LNCaP clone FGC (cell line): ENCODE data around the gene RASA3.

Source experiments
- DNase-seq: peaks from one replicate; pipeline ENCODE4 v3.0.0-alpha.2; 2011; ENCODE audit warnings: low read depth
- H3K4me3 ChIP-seq: 2 replicates; pipeline ENCODE4 v1.5.1; 2011; ENCODE audit warnings: mild to moderate bottlenecking, low read depth, low read length, control low read depth
- CTCF ChIP-seq: IDR thresholded peaks from 2 replicates; pipeline ENCODE4 v1.5.1; 2012; ENCODE audit warnings: mild to moderate bottlenecking; ENCODE audit not compliant: control insufficient read depth, insufficient read depth; ENCODE audit errors: extremely low read depth

The RASA3 gene

GRCh38 chr13:113965968-113966884 lies 166.2 kb downstream of the RASA3 start:
- no peak overlapping the region for H3K4me3 ChIP-seq
- no peak for TF ChIP-seq CTCF
- no peak for DNase-seq

DNA sequence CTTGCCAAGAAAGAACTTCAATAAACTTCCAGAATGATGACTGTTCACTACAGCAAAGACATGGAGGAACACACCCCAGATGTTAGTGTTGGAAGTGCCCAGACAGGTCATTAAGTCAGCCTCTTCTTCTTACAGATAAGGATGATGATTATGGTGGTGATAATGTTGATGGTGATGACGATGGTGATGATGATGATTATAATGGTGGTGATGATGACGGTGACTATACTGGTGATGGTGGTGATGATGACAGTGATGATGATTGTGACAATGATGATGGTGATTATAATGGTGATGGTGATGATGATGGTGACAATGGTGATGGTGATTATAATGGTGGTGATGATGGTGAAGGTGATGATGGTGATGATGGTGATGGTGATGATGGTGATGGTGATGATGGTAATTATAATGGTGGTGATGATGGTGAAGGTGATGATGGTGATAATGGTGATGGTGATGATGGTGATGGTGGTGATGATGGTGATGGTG lies 167.0 kb downstream of the RASA3 start:
- TF ChIP-seq CTCF: no peak
- DNase-seq: no peak
- H3K4me3 ChIP-seq: no peak overlapping the region

DNA sequence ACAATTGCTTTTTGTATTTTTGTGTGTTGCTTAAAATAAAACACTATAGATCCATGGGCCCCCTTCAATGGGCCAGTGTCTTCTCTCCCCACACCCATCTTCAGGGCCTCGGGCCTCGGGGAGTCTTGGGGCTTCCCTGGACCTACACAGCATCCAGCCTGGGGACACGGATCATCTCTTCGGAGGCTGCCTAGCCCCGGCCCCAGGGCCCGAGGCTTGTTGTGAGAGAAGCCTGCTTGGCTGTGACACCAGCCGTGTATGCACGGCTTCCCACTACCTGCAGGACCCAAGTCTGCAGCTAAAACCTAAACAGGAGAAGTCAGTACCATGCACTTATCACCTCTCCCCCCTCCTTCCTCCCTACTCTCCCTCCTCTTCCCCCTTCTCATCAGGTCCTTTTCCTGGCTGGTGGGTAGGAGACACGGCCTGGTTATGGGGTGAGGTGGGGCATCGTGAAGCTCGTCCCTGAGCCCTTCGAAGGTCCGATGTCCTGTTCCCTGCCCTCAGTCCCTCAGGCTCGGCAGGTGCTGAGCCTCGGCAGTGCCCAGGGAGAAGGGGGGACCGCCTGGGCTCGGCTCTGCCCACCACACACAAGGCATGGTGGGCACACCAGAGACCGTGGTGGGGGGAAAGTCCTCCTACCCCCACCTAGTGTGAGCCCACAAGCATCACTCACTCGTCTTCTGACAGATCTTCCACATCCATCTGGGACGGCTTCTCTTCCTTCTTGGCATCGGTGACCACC lies 168.0 kb downstream of the RASA3 start:
- no peak overlapping the region for H3K4me3 ChIP-seq
- TF ChIP-seq CTCF: no peak
- no peak for DNase-seq

DNA sequence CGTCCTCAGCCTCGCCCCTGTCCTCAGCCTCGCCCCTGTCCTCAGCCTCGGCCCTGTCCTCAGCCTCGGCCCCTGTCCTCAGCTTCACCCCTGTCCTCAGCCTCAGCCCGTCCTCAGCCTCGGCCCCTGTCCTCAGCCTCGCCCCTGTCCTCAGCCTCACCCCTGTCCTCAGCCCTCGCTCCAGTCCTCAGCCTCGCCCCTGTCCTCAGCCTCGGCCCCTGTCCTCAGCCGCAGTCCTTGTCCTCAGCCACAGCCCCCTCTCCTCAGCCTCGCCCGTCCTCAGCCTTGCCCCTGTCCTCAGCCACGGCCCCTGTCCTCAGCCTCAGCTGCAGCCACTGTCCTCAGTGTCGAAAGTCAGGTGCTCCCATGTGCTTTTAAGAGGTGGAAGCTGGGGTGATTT lies 169.0 kb downstream of the RASA3 start:
- DNase-seq: no peak

GRCh38 chr13:113962975-113963374 lies 169.4 kb downstream of the RASA3 start:
- H3K4me3 ChIP-seq: no peak overlapping the region
- no peak for TF ChIP-seq CTCF
- DNase-seq: no peak

More for the DNA sequence above, 169.0 kb downstream of the RASA3 start:
- no peak overlapping the region for H3K4me3 ChIP-seq
- TF ChIP-seq CTCF: no peak

GRCh38 chr13:113962386-113962785 lies 170.0 kb downstream of the RASA3 start:
- H3K4me3 ChIP-seq: no peak overlapping the region
- TF ChIP-seq CTCF: no peak
- no peak for DNase-seq
